ENCODE data around the gene EIF2A.
A peak's percentile ranks its signal among the peaks of the same experiment; 100 is the strongest.
"Not testable (repeated sequence)": the region's sequence is repeated elsewhere in the genome, so short reads cannot be mapped to it uniquely, and the experiment has no call there.

EIF2A gene
- 132 to 156 reads per million in 2 donors for total RNA-seq

DNA sequence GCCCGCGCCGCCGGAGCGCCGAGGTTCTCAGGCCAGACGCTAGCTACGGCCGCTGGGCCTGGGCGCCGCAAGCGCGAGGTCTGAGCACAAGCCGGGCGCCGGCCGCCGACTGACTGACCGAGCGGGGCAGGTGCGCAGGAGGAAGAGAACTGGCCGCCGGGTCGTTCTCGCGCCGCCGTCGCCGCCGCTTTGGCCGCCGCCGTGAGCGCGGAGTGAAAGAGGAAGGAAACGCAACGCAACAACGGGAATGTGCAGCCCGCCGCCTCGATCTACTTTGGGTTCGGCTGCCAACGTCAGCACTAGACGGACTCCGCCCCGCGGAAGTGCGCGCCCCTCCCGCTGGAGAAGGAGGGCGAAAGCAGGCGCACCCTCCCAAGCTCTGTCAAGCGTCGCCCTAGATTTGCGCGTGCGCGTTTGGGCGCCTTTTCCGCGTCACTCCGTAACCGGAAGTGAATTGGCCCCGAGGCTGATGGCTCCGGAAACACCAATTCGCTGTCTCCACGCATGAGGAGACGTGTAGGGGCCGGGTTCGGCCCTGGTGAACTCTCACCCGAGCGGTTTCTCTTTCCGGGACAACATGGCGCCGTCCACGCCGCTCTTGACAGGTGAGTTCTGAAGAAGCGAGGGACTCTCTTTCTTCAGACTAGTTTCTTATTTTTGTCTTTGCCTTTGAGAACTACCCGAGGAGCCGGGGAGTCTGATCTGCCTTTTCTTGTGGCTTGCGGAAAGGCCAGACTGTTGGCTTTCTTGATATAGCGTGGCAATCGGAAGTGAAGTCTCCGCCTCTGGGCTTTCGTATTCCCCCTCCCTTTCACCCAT is at the start of gene EIF2A, which contains the start of gene SERP1:
Gene EIF2A (plus strand): TSS at position 562 of the 819 bp plus-strand sequence. CDS start 16 bp downstream, at position 578.
Gene SERP1 (minus strand): TSS at position 271 of the 819 bp plus-strand sequence. CDS start 361 bp downstream, outside the sequence.
- DNase-seq: peak; percentile 98

DNA sequence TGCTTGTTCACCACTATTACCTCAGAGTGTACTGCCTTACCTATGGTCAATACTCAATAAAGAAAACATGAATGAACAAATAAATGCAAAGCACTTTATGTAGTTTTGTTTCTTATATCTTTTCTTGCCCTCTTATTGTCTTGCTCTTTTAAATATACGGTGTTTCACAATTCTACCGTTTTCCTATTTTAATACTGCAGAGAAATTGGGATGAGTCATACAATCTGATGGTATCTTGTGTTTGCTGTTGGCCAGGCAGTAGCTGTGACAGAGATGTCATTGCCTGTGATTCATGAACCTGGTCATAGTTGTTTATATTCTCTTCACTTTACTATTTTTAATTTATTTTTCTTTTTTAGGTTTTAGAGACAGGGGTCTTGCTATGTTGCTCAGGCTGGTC is 48.6 kb upstream of the EIF2A start:
- DNase-seq: no peak

DNA sequence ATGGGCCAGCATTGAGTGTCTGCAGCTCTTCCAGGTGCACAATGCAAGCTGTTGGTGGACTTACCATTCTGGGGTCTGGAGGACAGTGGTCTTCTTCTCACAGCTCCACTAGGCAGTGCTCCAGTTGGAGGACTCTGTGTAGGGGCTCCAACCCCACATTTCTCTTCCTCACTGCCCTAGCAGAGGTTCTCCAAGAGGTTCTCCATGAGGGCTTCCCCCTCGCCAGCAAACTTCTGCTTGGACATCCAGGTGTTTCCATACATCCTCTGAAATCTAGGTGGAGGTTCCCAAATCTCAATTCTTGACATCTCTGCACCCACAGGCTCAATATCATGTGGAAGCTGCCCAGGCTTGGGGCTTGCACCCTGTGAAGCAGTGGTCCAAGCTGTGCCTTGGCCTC is 45.6 kb upstream of the EIF2A start:
- not testable (repeated sequence) for DNase-seq

DNA sequence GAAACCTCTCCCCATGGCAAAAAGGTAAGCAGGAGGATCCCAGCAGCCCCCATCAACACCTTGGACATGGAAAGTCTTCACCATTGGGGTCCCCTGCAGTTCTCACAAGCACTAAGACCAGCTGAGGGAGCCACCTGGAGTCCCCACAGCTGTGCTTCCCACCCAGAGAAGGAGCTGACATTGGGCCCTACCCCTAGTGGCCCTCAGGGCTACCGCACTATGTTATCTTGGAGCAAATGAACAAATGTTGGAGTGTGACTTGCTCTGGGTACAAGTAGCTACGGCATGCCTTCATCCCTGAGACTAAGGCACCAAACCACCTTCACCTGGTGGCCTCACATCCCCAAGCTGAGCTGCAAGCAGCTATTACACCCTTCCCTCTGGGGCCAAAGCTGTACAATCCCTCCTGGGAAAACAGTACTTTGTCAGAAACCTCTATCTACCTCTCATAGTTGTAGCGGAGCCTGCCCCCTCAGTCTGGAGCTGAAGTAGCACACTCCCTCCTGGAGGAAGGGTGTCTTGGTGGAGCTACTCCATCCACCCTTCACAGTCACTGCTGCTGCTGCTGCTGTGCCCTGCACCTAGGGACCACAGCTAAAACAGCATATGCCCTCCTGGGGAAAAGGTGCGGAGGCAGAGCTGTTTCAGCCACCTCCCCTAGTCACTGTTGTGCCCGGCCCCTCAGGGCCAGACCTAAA is 43.0 kb upstream of the EIF2A start:
- DNase-seq: no peak

DNA sequence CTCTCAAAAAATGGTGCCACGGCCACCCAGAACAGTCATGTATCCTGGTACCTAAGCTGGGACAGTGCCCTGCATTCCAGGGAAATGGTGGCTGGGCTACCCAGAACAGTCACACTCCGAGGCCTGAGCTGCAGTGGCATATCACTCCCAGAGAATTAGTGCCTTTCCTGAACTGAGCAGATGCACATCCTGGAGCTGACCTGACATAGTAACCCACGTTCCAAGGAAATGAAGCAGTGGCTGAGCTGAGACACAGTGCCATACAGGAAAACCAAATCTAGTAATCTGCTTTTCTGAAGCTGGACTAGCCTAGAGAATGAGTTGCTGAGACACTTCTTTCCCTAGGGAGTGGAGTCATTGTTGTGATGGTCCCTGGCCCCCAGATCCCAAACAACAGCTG is 42.1 kb upstream of the EIF2A start:
- no peak for DNase-seq

DNA sequence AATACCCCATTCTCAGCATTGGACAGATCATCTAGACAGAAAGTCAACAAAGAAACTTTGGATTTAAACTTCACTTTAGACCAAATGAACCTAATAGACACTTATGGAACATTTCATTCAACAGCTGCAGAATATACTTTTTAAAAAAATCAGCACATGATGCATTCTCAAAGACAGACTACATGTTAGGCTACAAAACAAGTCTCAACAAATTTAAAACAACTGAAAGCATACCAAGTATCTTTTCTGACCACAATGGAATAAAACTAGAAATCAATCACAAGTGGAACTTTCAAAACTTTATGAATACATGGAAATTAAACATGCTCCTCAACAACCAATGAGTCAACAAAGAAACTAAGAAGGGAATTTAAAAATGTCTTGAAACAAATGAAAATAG is 38.2 kb upstream of the EIF2A start:
- no peak for DNase-seq

DNA sequence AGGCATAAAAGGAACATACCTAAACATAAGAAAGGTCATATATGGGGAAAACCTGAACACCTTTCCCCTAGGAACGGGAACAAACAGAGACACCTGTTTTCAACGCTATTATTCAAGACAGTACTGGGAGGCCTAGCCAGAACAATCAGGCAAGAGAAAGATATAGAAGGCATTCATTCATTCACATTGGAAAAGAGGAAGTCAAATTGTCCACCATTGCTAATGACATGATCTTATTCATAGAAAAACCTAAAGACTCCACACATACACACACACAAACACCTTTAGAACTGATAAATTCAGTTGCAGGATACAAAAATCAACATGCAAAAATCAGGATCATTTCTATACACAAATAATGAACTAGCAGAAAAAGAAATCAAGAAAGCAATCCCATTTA is 36.8 kb upstream of the EIF2A start:
- DNase-seq: no peak

DNA sequence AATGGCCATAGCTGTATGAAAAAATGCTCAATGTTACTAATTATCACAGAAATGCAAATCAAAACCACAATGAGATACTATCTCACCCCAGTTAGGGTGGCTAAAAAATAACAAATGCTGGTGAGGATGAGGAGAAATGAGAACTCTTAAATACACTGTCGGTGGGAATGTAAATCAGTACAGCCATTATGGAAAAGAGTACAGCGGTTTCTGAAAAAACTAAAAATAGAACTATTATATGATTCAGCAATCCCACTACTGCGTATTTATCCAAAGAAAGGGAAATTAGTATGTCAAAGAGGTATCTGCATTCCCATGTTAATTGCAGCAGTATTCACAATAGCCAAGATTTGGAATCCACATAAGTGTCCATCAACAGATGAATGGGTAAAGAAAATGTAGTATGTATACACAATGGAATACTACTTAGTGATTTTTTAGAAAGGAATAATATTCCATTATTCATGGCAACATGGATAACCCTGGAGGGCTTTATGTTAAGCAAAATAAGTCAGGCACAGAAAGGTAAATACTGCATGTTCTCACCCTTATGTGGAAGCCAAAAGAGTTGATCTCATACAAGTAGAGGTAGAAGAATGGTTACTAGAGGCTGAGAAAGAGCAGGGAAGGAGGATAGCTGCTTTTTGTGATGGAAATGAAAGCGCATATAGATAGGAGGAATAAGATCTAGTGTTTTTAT is 35.3 kb upstream of the EIF2A start:
- DNase-seq: no peak

DNA sequence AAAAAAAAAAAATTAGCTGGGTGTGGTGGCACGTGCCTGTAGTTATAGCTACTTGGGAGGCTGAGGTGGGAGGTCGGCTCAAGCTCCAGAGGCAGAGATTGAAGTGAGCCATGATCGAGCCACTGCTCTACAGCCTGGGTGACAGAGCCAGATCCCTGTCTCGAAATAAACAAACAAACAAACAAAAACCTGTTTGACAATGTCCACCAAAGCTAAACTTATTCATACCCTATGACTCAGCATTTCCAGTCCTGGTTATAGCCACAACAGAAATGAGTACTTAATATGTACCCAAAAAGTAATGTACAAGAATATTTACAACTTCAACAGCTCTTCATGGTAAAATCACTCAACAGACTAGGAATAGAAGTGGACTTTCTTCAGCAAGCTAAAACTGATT is 31.4 kb upstream of the EIF2A start:
- no peak for DNase-seq

DNA sequence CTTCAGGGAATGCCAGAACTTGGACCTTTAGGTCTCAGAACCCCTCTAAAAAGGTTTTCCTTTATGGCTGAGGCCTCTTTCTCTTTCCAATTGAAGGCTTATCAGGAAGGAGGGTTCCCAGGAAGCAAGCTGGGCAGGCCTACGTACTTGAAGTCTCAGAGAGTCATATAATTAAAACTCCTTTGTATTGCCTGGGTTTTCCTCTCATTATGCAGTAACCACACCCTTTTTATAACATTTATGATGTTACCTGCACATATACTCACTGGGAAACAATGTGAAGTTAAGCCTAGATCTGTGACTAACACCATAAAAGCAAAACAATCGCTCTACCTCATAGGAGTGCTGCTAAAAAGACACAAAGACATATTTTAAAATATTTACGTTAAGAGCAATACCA is 27.6 kb upstream of the EIF2A start:
- no peak for DNase-seq

DNA sequence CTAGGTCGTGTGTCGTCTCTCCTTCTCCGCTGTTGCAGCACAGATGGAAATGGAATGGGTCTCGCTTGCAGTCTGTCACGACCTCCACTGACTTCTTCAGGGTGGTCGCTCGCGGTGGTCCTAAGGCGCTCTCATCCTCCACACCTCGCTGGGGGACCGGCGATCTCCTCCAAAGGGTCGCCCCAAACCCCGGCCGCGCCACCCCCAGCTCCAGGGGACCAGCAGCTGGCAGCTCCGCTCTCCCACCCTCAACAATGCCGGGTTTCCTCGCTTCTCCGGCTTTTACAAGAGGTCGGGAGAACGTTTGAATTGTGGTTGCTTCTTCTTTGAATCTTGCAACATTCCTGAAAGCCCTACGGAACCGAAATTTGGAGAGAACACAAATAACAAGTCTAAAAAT is 26.2 kb upstream of the EIF2A start:
- no peak for DNase-seq

DNA sequence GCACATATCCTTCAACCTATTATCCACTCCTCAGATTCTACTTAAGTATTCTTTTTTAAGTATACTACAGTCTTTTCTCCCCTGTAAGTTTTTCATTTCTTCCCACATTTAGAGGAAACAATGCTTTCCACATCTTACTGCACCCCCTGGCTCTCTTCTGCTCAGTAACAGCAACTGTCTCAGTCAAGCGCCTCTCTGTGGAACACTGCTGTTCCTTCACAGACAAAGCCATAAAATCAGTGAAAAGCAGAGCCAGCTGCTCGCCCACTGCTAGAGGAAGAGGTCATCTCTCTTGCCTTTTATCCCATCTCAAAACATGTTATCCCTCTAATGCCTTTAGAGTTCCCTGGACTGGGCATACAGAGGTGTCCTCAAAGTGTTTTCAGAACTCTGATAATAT is 25.1 kb upstream of the EIF2A start:
- no peak for DNase-seq

DNA sequence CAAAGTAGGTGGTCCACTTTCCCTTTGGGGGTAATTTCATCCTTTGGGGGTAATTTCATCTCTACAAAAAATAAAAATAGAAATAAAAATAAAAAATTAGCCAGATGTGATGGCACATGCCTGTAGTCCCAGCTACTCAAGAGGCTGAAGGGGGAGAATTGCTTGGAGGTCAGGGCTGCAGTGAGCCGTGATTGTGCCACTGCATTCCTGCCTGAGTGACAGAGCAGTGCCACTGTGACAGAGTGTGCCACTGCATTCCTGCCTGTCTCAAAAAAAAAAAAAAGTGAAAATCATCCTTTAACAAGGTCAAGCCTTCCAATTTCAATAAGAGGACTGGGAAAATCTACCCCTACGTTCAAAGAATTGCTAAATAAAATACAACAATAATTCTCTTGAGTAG is 23.0 kb upstream of the EIF2A start:
- no peak for DNase-seq

DNA sequence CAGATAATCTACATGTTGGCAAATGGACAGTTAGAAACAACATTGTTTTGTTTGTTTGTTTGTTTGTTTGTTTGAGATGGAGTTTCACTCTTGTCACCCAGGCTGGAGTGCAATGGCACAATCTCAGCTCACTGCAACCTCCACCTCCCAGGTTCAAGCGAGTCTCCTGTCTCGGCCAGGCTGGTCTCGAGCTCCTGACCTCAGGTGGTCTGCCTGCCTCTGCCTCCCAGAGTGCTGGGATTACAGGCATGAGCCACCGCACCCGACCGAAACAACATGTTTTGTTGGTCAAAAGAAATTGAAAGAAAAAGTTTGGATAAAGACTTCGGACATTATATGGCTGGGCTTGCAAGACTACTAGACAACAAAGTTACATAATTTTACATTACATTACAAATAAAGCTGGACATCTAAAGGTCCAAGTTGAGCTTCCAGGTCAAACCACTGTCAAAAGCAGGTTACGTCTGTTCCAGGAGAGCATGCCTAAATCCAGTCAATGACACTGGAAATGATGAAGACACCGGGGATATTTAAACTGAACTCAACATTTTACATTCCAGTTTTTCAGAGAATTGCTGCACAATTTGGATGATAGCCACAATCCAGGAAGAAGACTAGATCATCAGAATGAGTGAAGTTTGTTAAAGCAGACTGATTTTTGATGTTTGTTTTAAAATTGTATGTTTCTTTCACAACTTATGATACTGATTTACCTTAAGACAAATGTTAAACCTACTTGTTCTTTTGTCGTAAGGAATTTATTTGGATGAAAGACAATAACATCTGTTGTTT is 18.9 kb upstream of the EIF2A start:
- no peak for DNase-seq

DNA sequence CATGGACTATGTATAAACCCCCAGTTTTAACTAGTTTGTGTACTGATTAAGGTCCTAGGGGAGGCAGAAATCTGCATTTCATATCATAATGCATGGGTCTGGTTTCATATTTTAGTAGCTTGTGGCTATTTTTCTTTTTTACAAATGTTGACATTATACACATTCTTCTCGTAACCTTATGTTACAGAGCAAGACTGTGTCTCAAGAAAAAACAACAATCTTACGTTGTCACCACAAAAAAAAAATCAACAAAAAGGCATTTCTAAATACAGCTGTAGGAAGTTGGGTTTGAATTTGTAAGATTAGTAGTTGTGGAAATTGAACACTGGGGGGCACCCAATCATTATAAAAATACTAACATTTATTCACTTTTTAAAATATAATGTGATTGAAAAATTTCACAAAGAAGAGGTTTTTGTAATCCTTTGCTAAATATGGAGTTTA is 18.2 kb upstream of the EIF2A start:
- DNase-seq: no peak

DNA sequence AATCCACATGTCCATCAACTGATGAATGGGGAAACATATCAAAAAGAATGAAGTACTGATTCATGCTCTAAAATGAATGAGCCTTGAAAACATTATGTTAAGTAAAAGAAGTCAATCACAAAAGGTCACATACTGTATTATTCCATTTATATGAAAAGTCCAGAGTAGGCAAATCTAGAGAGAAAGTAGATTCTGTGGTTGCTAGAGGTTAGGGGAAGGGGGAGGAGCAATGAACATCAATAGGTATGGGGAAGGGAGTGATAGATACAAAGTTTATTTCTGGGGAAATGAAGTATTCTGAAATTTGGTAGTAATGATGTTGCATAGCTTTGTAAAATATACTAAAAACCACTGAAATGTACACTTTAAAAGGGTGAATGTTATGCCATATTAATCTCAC is 14.8 kb upstream of the EIF2A start:
- DNase-seq: no peak

DNA sequence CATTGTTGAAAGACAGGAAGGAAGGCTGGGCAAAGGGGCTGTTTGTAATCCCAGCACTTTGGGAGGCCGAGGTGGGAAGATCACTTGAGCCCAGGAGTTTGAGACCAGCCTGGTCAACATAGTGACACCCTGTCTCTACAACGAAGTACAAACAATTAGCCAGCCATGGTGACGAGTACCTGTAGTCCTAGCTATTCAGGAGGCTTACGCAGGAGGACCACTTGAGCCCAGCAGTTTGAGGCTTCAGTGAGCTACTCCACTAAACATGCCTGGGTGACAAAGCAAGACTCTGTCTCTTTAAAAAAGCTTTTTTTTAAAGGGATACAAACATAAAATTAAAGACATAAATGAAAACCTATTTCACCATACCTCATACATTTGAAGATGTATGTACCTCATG is 11.4 kb upstream of the EIF2A start:
- no peak for DNase-seq

DNA sequence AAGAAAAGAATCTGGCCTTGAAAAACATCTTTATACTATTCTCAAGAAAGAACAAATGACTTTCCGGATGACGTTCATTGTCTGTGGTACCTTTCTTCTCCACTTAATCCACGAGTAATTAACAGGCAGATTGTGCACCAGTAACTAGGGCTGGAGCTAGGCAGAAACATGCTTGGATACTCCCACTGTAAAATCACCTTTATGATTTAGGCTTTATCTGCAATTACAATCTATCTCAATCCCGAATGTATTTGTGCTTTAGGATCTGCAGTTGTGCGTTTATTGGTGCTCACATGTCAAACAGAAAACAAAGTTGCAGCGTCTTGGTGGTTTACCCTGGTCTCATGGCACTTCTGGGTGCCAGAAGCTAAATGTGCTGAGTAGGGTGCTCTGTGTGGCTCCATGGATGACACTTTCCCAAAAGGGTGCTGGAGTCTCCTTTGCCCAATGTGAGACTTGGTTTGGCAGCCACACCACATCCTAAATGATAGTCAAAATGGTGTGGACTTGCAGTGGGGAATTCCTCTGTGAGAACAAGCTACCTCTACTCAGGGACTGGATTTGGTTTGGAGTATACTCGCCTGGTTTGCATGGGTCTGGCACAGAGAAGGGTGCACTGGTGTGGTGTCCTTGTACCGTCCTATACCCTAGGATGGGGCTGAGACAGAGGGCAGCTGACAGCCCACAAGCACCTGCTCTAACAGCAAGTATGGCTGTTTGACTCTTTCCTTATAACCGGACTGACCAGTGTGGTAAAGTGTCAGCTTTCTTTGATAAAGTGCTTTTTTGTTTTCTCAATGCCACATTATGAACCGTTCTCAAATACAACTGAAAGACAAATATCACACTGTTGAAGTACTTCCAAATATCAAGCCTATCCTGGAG is 8.0 kb upstream of the EIF2A start:
- DNase-seq: no peak

DNA sequence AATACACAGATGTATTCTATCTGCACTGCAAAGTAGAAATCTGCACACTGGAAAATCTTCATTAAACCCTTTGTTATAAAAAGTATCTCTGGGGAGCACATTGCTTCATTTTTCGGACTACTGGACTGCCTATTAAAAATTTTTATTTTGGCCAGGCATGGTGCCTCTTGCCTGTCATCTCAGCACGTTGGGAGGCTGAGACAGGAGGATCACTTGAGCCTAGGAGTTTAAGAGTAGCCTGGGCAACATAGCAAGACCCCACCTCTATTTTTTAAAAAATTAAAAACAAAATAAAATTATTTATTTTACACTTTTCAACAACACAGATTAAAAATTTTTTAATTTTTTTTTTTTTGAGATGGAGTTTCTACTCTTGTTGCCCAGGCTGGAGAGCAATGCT is 6.3 kb upstream of the EIF2A start:
- DNase-seq: no peak

DNA sequence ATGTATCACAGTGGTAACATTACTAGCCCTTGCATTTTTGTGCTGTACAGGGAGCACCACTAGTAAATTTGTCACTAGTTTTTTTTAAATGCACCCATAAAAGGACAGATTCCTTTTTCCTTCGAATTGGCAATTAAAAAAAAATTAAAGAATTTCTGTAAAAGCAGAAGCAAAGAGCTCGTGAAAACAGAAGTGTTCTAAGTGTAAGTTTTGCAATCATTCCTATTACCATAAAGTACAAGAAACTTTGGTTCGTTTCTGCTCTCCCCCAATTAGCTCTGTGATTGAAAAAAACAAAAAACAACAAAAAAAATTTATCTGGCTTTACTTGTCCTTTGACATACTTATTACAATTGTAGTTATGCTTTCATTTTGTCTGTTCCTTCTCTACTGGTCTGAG is 5.6 kb upstream of the EIF2A start:
- DNase-seq: no peak

DNA sequence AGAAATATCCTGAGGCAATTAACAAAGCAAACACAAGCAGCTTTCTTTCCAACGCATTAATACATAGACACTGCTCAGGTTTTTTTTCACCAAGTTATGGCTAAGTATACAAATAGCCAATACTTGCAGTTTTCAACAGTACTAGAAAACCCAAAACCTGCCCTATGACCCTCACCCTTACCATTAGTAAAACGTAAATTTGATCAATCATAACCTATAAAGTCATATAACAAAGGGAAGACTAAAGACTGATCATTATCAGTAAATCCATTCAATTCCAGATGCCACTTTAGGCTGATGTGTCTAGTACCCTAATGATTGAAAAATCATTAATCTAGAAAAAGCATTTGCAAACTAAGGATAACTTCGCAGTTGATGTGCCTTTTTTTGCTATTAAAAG is 3.5 kb upstream of the EIF2A start:
- no peak for DNase-seq

DNA sequence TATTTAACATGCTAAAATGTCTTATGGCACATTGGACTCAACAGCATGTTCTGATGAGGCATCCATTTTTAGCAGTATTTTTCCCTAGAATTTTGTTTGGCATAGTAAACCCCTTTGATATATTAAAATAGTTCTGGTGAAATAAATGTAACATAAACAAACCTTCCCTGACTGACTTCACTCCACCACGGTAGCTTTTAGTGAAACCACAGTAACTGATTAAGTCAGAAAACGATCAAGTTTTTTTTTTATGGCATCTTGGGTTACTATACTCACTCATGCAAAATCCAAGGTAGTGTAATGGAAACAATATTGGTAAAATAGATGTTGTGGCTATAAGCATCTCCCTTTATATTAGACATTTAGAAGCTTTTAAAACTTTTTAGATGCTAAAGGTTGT is 3.1 kb upstream of the EIF2A start:
- DNase-seq: no peak

Measured in activated gamma-delta T cell (primary cell).